K562 (cell line): Measurements from ENCODE around the gene CGN. TPM values are rescaled to one million over a fixed set of nuclear protein-coding genes. Genes with fewer than 3 reads are reported as not detected.

ENCODE experiments used
- ATAC-seq: fragments of 200-7000 bp; cut with Tn5 transposase; 3 replicates; pipeline ENCODE4 v1.9.1; 2020; ENCODE audit warnings: moderate library complexity
- BruUV-seq: library from RNA; stranded (reverse); fragments of 400-500 nt; replicated peaks from 2 replicates; lab custom pipeline; 2021; lab: Mats Ljungman, UMichigan
- CTCF ChIA-PET: fragments of 300-600 bp; formaldehyde crosslinking; extraction: SDS; loops from one replicate; lab custom pipeline; 2021; ENCODE audit warnings: low intra/inter-chr PET ratio; lab: Yijun Ruan, JAX
- POLR2A ChIA-PET: fragments of 300-600, 350-650 bp; sonication (Branson Sonifier 250); formaldehyde crosslinking; extraction: SDS; loops from one replicate; lab custom pipeline; 2021; ENCODE audit warnings: antibody characterized with exemption, inconsistent platforms; lab: Yijun Ruan, JAX
- DNase-seq, 4 experiments: peaks; one replicate each; pipeline versions ENCODE4 v3.0.0 to v3.0.0-alpha.2; 2011 to 2018; ENCODE audit warnings: low spot score in 3 of 4, mixed read lengths in 3 of 4; ENCODE audit errors: extremely low read depth in 1 of 4
- FAIRE-seq: peaks from 2 replicates; lab custom pipeline; 2011; peaks lifted over from hg19 to GRCh38; lab: Jason Lieb, UNC
- H2AFZ ChIP-seq: 2 replicates; pipeline ENCODE4 v1.6.0; 2011; ENCODE audit warnings: low read depth, low read length, control low read depth, inconsistent platforms
- H3K27ac ChIP-seq: fragments of 200-600 bp; 3 replicates; pipeline ENCODE4 v1.8.0; 2011; ENCODE audit warnings: low read depth, mild to moderate bottlenecking, control low read depth, inconsistent platforms, low read length, moderate library complexity, mixed read lengths; ENCODE audit errors: extremely low read depth
- H3K27me3 ChIP-seq, 2 experiments: fragments of 300-600 bp in 1 of 2; 2 replicates in 1 of 2; 3 replicates in 1 of 2; pipeline versions ENCODE4 v1.6.0 to v1.8.0; 2011; ENCODE audit warnings: inconsistent platforms in 2 of 2, low read length in 2 of 2, mild to moderate bottlenecking in 1 of 2, mixed read lengths in 1 of 2, moderate library complexity in 1 of 2; ENCODE audit not compliant: control insufficient read depth in 2 of 2, insufficient read depth in 2 of 2
- H3K36me3 ChIP-seq: fragments of 300-600 bp; 3 replicates; pipeline ENCODE4 v1.8.0; 2011; ENCODE audit warnings: mild to moderate bottlenecking, low read length, inconsistent platforms; ENCODE audit not compliant: control insufficient read depth, insufficient read depth
- H3K4me1 ChIP-seq, 2 experiments: fragments of 200-600 bp in 1 of 2; replicated peaks in 1 of 2; 2 replicates in 1 of 2; 3 replicates in 1 of 2; pipeline versions ENCODE4 v1.5.1 to v1.8.0; 2011; ENCODE audit warnings: inconsistent platforms in 2 of 2, low read length in 2 of 2, mild to moderate bottlenecking in 1 of 2, mixed read lengths in 1 of 2, moderate library complexity in 1 of 2; ENCODE audit not compliant: control insufficient read depth in 2 of 2, insufficient read depth in 2 of 2
- H3K4me2 ChIP-seq: 2 replicates; pipeline ENCODE4 v1.6.1; 2011; ENCODE audit warnings: low read length, control low read depth, inconsistent platforms, mixed read lengths; ENCODE audit not compliant: insufficient read depth
- H3K4me3 ChIP-seq: fragments of 200-600 bp; sonication (generic), shearing (Covaris generic); 2 replicates; pipeline ENCODE4 v1.5.1; 2016; ENCODE audit warnings: control low read depth, inconsistent platforms
- H3K79me2 ChIP-seq: fragments of 200-600 bp; 3 replicates; pipeline ENCODE4 v1.8.0; 2011; ENCODE audit warnings: low read length, inconsistent platforms; ENCODE audit not compliant: control insufficient read depth, insufficient read depth
- H3K9ac ChIP-seq, 2 experiments: 2 replicates each; pipeline versions ENCODE4 v1.6.0 to v1.6.1; 2011; ENCODE audit warnings: low read depth in 2 of 2, low read length in 2 of 2, control low read depth in 1 of 2, inconsistent platforms in 1 of 2, mild to moderate bottlenecking in 1 of 2, mixed read lengths in 1 of 2; ENCODE audit not compliant: insufficient read depth in 1 of 2
- H3K9me1 ChIP-seq: one replicate; pipeline ENCODE4 v1.6.0; 2011; ENCODE audit warnings: inconsistent platforms, mild to moderate bottlenecking, low read length, moderate library complexity; ENCODE audit not compliant: control insufficient read depth, insufficient read depth
- H3K9me3 ChIP-seq: replicated peaks from 2 replicates; pipeline ENCODE4 v1.5.1; 2011; ENCODE audit warnings: low read depth, low read length, inconsistent platforms; ENCODE audit not compliant: control insufficient read depth, insufficient read depth
- H4K20me1 ChIP-seq: replicated peaks from 2 replicates; pipeline ENCODE4 v1.6.1; 2011; ENCODE audit warnings: low read length, inconsistent platforms, mixed read lengths; ENCODE audit not compliant: control insufficient read depth, insufficient read depth
- BACH1 ChIP-seq: fragments of 200-800 bp; sonication (Bioruptor generic); IDR thresholded peaks from 2 replicates; pipeline ENCODE4 v1.6.1; 2016; ENCODE audit warnings: missing genetic modification characterization, missing compliant biosample characterization
- CSDE1 ChIP-seq, 2 experiments: fragments of 450-650 bp; IDR thresholded peaks; 2 replicates each; pipeline ENCODE4 v1.6.1; 2016; ENCODE audit warnings: mild to moderate bottlenecking in 1 of 2
- EP400 ChIP-seq: fragments of 450-650 bp; IDR thresholded peaks from 2 replicates; pipeline ENCODE4 v1.6.1; 2017; ENCODE audit warnings: antibody characterized with exemption, mild to moderate bottlenecking, moderate library complexity
- FOS ChIP-seq: IDR thresholded peaks from 3 replicates; pipeline ENCODE4 v1.6.1; 2011; ENCODE audit not compliant: insufficient read length; ENCODE audit errors: extremely low read depth
- FOSL1 ChIP-seq: fragments of 200-800 bp; sonication (Bioruptor generic); conservative IDR thresholded peaks from 2 replicates; pipeline ENCODE4 v1.6.1; 2016; ENCODE audit warnings: missing genetic modification characterization, missing compliant biosample characterization
- HNRNPL ChIP-seq: fragments of 200-400 bp; formaldehyde crosslinking; IDR thresholded peaks from 2 replicates; pipeline ENCODE4 v1.6.1; 2017; ENCODE audit warnings: low read depth, mild to moderate bottlenecking, low read length
- IRF2 ChIP-seq: sonication (generic); formaldehyde crosslinking; IDR thresholded peaks from 2 replicates; pipeline ENCODE4 v1.8.1; 2022; ENCODE audit warnings: mild to moderate bottlenecking, missing genetic modification reagents
- MEF2D ChIP-seq: conservative IDR thresholded peaks from 2 replicates; pipeline ENCODE4 v1.6.1; 2016; ENCODE audit warnings: low read depth, missing genetic modification characterization, missing compliant biosample characterization
- MTA2 ChIP-seq: fragments of 450-650 bp; IDR thresholded peaks from 2 replicates; pipeline ENCODE4 v1.6.1; 2016; ENCODE audit warnings: low read depth
- PHF8 ChIP-seq: fragments of 200-600 bp; sonication (generic); IDR thresholded peaks from 2 replicates; pipeline ENCODE4 v1.6.1; 2012; ENCODE audit warnings: mixed run types, mild to moderate bottlenecking, inconsistent platforms, low read length, moderate library complexity, borderline replicate concordance
- RNF2 ChIP-seq: sonication (generic); IDR thresholded peaks from 2 replicates; pipeline ENCODE4 v1.6.1; 2016
- SRSF1 ChIP-seq: fragments of 200-400 bp; formaldehyde crosslinking; IDR thresholded peaks from 2 replicates; pipeline ENCODE4 v1.6.1; 2017; ENCODE audit warnings: mild to moderate bottlenecking, low read depth, low read length, moderate library complexity
- TEAD1 ChIP-seq, 2 experiments: fragments of 450-650 bp in 1 of 2; sonication (generic) in 1 of 2; formaldehyde crosslinking; IDR thresholded peaks; 2 replicates each; pipeline versions ENCODE4 v1.4.0 to v1.8.0; 2020 to 2022; ENCODE audit warnings: mild to moderate bottlenecking in 2 of 2, missing genetic modification reagents in 1 of 2
- ZNF584 ChIP-seq: fragments of 200-800 bp; sonication (Bioruptor generic); IDR thresholded peaks from 2 replicates; pipeline ENCODE4 v1.6.1; 2016; ENCODE audit warnings: low read depth, mild to moderate bottlenecking, missing genetic modification characterization, missing compliant biosample characterization
- WGBS: fragments of 100-300 bp; shearing (Covaris generic); methylation state at CpG from one replicate; pipeline ENCODE4 v1.1.6; 2016; ENCODE audit warnings: low coverage, mixed read lengths; ENCODE audit not compliant: insufficient coverage; ENCODE audit errors: missing lambda C conversion rate; 5-methylcytosine and 5-hydroxymethylcytosine counted together
- in situ Hi-C: fragments of 300-500 bp; cut with MboI; formaldehyde crosslinking; loops from 4 replicates; pipeline ENCODE4 v1.15.0; 2018; ENCODE audit warnings: inconsistent platforms, mixed read lengths
- intact Hi-C: fragments of 100-400 bp; cut with micrococcal nuclease; formaldehyde crosslinking; loops from 2 replicates; pipeline ENCODE4 v1.14.2; 2022
- polyA plus RNA-seq, 8 experiments: library from polyadenylated mRNA; depleted of rRNA in 4 of 8; stranded (reverse) in 5 of 8; unstranded in 3 of 8; fragments of >200 nt; fragmentation: Nextera tagmentation in 2 of 8; fragmentation: Illumina TruSeq in 1 of 8; extraction: Ambion mirVana in 2 of 8; extraction: Trizol in 1 of 8; gene quantifications; 2 replicates each; pipeline versions ENCODE4 v1.2.1 to v1.2.3, GENCODE V29; 2011 to 2014; ENCODE audit warnings: inconsistent platforms in 1 of 8, missing spikeins in 1 of 8
- total RNA-seq, 7 experiments: library from RNA; depleted of rRNA in 6 of 7; stranded (reverse); fragments of >200 nt in 6 of 7; fragmentation: Illumina TruSeq in 2 of 7; extraction: Trizol in 2 of 7; gene quantifications; 2 replicates each; pipeline versions ENCODE4 v1.2.1 to v1.2.3, GENCODE V29; 2011 to 2021; ENCODE audit warnings: low replicate concordance in 1 of 7

CGN gene
- total and polyA plus RNA-seq, 9 of the 15 experiments (the other 6 are each of a cell fraction or from before 2014, with no cell fraction given), result 0.03 to 1.4 (median 0.14) TPM; not detected in 2

DNA sequence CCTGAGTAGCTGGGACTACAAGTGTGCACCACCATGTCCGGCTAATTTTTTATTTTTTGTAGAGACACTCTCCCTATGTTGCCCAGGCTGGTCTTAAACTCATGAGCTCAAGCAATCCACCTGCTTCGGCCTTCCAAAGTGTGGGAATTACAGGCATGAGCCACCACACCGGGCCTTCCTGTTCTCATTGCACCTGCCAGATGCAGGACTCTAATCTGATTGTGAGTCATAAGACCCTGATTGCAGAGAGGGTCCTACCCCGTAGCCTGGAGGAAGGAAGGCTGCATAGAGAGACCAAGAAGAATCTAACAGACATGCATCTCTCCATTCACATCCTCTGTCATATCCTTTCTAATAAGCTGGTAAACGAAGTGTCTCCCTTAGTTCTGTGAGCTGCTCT, 19.5 kb upstream of the CGN start:
- H3K36me3 ChIP-seq, result no peaks in the 10 kb centered on the region
- H2AFZ ChIP-seq, result no peak overlapping the region
- in situ Hi-C loops (no loop called here), intact Hi-C loops (no loop called here)
- no peak overlapping the region for H3K4me2 ChIP-seq
- 21% methylated on average over 5 of the region's 5 CpGs for WGBS
- no peaks in the 10 kb centered on the region for H3K27me3 ChIP-seq
- no peak for FAIRE-seq
- H3K9ac ChIP-seq, result no peak overlapping the region
- CTCF ChIA-PET, result no interaction called here
- POLR2A ChIA-PET, result interaction anchor here (2.7 kb wide), 1 partner anchor 17 kb away, joined by 6 read pairs; no protein-coding TSS in a partner anchor
- H3K79me2 ChIP-seq, result no peaks in the 10 kb centered on the region
- H3K9me1 ChIP-seq, result no peaks in the 10 kb centered on the region
- no TSS peak for BruUV-seq
- H3K27ac ChIP-seq, result no peak overlapping the region
- no peaks in the 10 kb centered on the region for H3K9me3 ChIP-seq
- peaks cover 0 to 11% of the 10 kb centered on the region in 2 experiments; a peak in 4 of 5 replicates for H3K4me1 ChIP-seq
- peak; percentile 23; the same call in 2 of the 3 replicates for ATAC-seq
- no peak overlapping the region for H3K4me3 ChIP-seq
- no peak for DNase-seq
- TF ChIP-seq SRSF1, result no peak
- TF ChIP-seq FOSL1 (tag), result peak; percentile 43; the same call in 1 of the 2 replicates
- no peaks in the 10 kb centered on the region for H4K20me1 ChIP-seq

DNA sequence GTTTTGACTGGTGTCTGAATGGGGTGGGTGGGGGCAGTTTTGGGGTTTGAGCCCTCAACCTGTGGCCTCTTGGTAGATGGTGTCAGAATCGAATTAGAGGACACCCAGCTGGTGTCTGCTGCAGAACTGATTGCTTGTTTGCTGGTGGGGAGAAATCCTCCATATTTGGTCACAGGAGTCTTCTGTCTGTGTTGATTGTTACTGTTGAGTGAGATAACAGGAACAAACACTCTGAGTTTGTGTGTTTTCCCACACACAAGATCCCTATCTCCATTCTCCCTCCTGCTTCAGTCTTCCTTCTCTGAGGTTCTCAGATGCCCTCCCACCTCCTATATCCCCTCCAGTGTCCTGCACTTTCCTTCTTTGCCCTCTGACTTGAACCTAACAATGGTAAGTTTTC, 19.1 kb upstream of the CGN start:
- Histone ChIP-seq H3K4me3 (no peak overlapping the region), H3K4me1 (peaks cover 0 to 11% of the 10 kb centered on the region in 2 experiments; a peak in 4 of 5 replicates), H3K27ac (no peak overlapping the region), H3K9me1 (no peaks in the 10 kb centered on the region), H2AFZ (no peak overlapping the region), H3K9ac (no peak overlapping the region), H4K20me1 (no peaks in the 10 kb centered on the region), H3K79me2 (no peaks in the 10 kb centered on the region), H3K9me3 (no peaks in the 10 kb centered on the region), H3K36me3 (no peaks in the 10 kb centered on the region), H3K4me2 (no peak overlapping the region), H3K27me3 (no peaks in the 10 kb centered on the region)
- 0% methylated on average over 1 of the region's 1 CpG for WGBS
- FAIRE-seq (no peak), ATAC-seq (peak; percentile 62), DNase-seq (peak in 2 of 4 experiments; percentile 17 to 34)
- POLR2A ChIA-PET, result interaction anchor here (0.6 kb wide), 1 partner anchor 200 kb away, joined by 3 read pairs; no protein-coding TSS in a partner anchor
- CTCF ChIA-PET, result no interaction called here
- BruUV-seq, result no TSS peak
- intact Hi-C loops, result no loop called here
- in situ Hi-C loops, result no loop called here
- TF ChIP-seq FOS (no peak), MEF2D (tag) (no peak), CSDE1 (IDR thresholded peaks at IDR 0.05) (no peak), ZNF584 (CRISPR knock-in tag) (no peak), TEAD1 (CRISPR knock-in tag; IDR thresholded peaks at IDR 0.05) (no peak), HNRNPL (no peak), EP400 (no peak), RNF2 (no peak), BACH1 (tag) (no peak), MTA2 (peak; percentile 49), IRF2 (CRISPR knock-in tag) (no peak), PHF8 (no peak)
